ENCODE results near the gene NEURL3.

The NEURL3 gene

DNA sequence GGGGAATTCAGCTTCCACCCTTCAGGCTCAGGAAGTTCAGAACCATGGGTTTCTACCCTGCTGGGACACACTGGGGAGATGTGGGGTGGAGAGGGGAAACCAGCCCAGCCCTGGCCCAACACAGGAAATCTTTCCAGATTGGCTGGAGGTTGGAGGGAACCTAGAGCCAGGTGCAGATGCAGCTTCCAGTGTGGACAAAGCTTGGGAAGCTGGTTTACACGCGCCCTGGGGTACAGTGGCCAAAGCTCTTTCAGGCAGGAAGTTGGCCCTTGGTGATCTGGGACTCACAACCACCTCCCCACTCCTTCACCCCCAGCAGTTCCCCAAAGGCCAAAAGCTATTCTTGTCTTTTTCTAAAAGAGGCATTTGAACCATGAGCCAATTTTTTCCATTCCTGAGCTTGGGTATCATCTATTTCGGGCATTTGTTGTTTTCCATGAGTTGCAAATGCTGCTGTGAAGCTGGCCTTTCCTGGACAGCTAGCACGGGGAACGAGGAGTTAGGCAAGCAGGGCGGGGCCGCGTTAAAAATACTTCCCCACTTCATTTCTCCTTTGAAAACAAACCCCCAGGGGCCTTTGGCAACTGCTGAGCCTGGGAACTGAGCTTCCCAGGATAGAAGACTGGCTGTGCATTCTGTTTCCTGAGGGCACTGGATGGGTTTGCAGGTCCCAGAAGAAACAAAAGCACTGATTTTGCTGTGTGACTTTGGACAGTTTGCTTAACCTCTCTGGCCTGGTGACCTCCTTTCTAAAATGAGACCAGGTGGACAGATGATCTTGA lies 28.3 kb upstream of the NEURL3 start:
- ChIA-PET POLR2A (no interaction called here), CTCF (interaction anchor here (0.8 to 4.9 kb wide), 9 partner anchors 21 to 541 kb away, joined by 3 to 27 read pairs (median 4); partner anchors contain the start of genes CIAO1 and TMEM127)
- Histone ChIP-seq H3K27ac (ENCODE audit: extremely low read depth, low read depth, low read length) (peak overlapping the region; percentile 27), H3K36me3 (ENCODE audit: control insufficient read depth in 2 of 2, insufficient read depth in 1 of 2, low read length in 2 of 2) (no peaks in the 10 kb centered on the region), H3K9me3 (ENCODE audit: control insufficient read depth, insufficient read depth, low read depth, low read length) (no peaks in the 10 kb centered on the region), H3K4me3 (ENCODE audit: low read depth, low read length) (no peak overlapping the region), H3K4me1 (ENCODE audit: control insufficient read depth, insufficient read depth, low read length) (peaks cover 36% of the 10 kb centered on the region)
- TF ChIP-seq KLF1 (tag by site-specific recombination; IDR thresholded peaks at IDR 0.05) = 0 out of 2 replicates have a peak, but pooled peaks have one; percentile 8
- no peak for TF ChIP-seq YY1 (tag by site-specific recombination; IDR thresholded peaks at IDR 0.05)
- TF ChIP-seq GLIS1 (tag by site-specific recombination; IDR thresholded peaks at IDR 0.05) = peak; percentile 37
- no peak for TF ChIP-seq ZNF311 (tag by site-specific recombination; IDR thresholded peaks at IDR 0.05; ENCODE audit: borderline replicate concordance)
- TF ChIP-seq ZNF48 (tag by site-specific recombination; IDR thresholded peaks at IDR 0.05) = no peak
- TF ChIP-seq ZNF791 (tag by site-specific recombination; IDR thresholded peaks at IDR 0.05) = no peak
- no peak for TF ChIP-seq ZNF24 (tag by site-specific recombination; IDR thresholded peaks at IDR 0.05)
- TF ChIP-seq, protein P1, sequence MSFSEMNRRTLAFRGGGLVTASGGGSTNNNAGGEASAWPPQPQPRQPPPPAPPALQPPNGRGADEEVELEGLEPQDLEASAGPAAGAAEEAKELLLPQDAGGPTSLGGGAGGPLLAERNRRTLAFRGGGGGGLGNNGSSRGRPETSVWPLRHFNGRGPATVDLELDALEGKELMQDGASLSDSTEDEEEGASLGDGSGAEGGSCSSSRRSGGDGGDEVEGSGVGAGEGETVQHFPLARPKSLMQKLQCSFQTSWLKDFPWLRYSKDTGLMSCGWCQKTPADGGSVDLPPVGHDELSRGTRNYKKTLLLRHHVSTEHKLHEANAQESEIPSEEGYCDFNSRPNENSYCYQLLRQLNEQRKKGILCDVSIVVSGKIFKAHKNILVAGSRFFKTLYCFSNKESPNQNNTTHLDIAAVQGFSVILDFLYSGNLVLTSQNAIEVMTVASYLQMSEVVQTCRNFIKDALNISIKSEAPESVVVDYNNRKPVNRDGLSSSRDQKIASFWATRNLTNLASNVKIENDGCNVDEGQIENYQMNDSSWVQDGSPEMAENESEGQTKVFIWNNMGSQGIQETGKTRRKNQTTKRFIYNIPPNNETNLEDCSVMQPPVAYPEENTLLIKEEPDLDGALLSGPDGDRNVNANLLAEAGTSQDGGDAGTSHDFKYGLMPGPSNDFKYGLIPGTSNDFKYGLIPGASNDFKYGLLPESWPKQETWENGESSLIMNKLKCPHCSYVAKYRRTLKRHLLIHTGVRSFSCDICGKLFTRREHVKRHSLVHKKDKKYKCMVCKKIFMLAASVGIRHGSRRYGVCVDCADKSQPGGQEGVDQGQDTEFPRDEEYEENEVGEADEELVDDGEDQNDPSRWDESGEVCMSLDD (tag by site-specific recombination; IDR thresholded peaks at IDR 0.05) = no peak
- TF ChIP-seq ZNF335 (tag by site-specific recombination; conservative IDR thresholded peaks at IDR 0.05) = peak; percentile 71
- TF ChIP-seq ZNF175 (tag by site-specific recombination; IDR thresholded peaks at IDR 0.05) = no peak
- no peak for TF ChIP-seq ZNF391 (tag by site-specific recombination; IDR thresholded peaks at IDR 0.05; ENCODE audit: borderline replicate concordance, low read depth)
- TF ChIP-seq ZNF670 (tag by site-specific recombination; IDR thresholded peaks at IDR 0.05; ENCODE audit: low read depth) = no peak
- TF ChIP-seq ZNF341 (tag by site-specific recombination; IDR thresholded peaks at IDR 0.05; ENCODE audit: low read depth) = peak; percentile 74
- peak; percentile 93 for TF ChIP-seq ZNF768 (tag by site-specific recombination; IDR thresholded peaks at IDR 0.05)
- no peak for TF ChIP-seq ZNF292 (tag by site-specific recombination; IDR thresholded peaks at IDR 0.05; ENCODE audit: borderline replicate concordance, low read depth)
- 0 out of 2 replicates have a peak, but pooled peaks have one; percentile 13 for TF ChIP-seq ZBTB11 (tag by site-specific recombination; conservative IDR thresholded peaks at IDR 0.05; ENCODE audit: low read depth)
- TF ChIP-seq ZIC2 (tag by site-specific recombination; IDR thresholded peaks at IDR 0.05) = peak; percentile 28; the same call in 1 of the 2 replicates
- no peak for TF ChIP-seq ZNF140 (tag by site-specific recombination; IDR thresholded peaks at IDR 0.05)
- no peak for TF ChIP-seq ZNF248 (tag by site-specific recombination; IDR thresholded peaks at IDR 0.05)
- TF ChIP-seq ZNF121 (tag by site-specific recombination; IDR thresholded peaks at IDR 0.05) = no peak
- TF ChIP-seq ZNF580 (tag by site-specific recombination; IDR thresholded peaks at IDR 0.05) = no peak
- no peak for TF ChIP-seq ZSCAN30 (tag by site-specific recombination; IDR thresholded peaks at IDR 0.05)
- no peak for TF ChIP-seq ZNF777 (tag by site-specific recombination; IDR thresholded peaks at IDR 0.05; ENCODE audit: borderline replicate concordance)
- peak; percentile 22; the same call in 1 of the 2 replicates for TF ChIP-seq KLF7 (tag by site-specific recombination; IDR thresholded peaks at IDR 0.05; ENCODE audit: borderline replicate concordance)
- TF ChIP-seq MYNN (tag by site-specific recombination; IDR thresholded peaks at IDR 0.05; ENCODE audit: borderline replicate concordance) = no peak
- no peak for TF ChIP-seq ZNF404 (tag by site-specific recombination; IDR thresholded peaks at IDR 0.05)
- no peak for TF ChIP-seq IKZF3 (tag by site-specific recombination; IDR thresholded peaks at IDR 0.05)
- TF ChIP-seq, protein P2, sequence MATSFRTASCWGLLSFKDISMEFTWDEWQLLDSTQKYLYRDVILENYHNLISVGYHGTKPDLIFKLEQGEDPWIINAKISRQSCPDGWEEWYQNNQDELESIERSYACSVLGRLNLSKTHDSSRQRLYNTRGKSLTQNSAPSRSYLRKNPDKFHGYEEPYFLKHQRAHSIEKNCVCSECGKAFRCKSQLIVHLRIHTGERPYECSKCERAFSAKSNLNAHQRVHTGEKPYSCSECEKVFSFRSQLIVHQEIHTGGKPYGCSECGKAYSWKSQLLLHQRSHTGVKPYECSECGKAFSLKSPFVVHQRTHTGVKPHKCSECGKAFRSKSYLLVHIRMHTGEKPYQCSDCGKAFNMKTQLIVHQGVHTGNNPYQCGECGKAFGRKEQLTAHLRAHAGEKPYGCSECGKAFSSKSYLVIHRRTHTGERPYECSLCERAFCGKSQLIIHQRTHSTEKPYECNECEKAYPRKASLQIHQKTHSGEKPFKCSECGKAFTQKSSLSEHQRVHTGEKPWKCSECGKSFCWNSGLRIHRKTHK (tag by site-specific recombination; IDR thresholded peaks at IDR 0.05) = no peak
- no peak for TF ChIP-seq ZNF707 (tag by site-specific recombination; IDR thresholded peaks at IDR 0.05)
- TF ChIP-seq FEZF1 (tag by site-specific recombination; IDR thresholded peaks at IDR 0.05) = no peak
- TF ChIP-seq ZNF16 (tag by site-specific recombination; IDR thresholded peaks at IDR 0.05; ENCODE audit: low read depth) = no peak
- TF ChIP-seq ZNF138 (tag by site-specific recombination; IDR thresholded peaks at IDR 0.05; ENCODE audit: borderline replicate concordance) = no peak

Measured in HEK293 (cell line).